WTC11 (cell line): ENCODE data around the gene NPTN. TPM values are rescaled to one million over a fixed set of nuclear protein-coding genes. Genes with fewer than 3 reads are reported as not detected.
A peak's percentile ranks its signal among the peaks of the same experiment; 100 is the strongest.

ENCODE experiments used
- ATAC-seq: fragments of 200-7000 bp; cut with Tn5 transposase; 2 replicates; pipeline ENCODE4 v1.10.0; 2021; ENCODE audit warnings: mild to moderate bottlenecking, moderate library complexity
- CTCF ChIA-PET: fragments of 300-600 bp; sonication (Branson Sonifier 250); formaldehyde crosslinking; loops from one replicate; lab custom pipeline; 2021; ENCODE audit warnings: antibody characterized with exemption; lab: Charles Lee
- POLR2A ChIA-PET: fragments of 350-600 bp; sonication (Branson Sonifier 250); formaldehyde crosslinking; loops from one replicate; lab custom pipeline; 2021; ENCODE audit warnings: antibody characterized with exemption; lab: Charles Lee
- DNase-seq: peaks from one replicate; pipeline ENCODE4 v3.0.0; 2021; ENCODE audit warnings: low spot score
- H3K27ac Mint-ChIP-seq: 2 replicates; pipeline ENCODE4 v1.8.0; 2021; ENCODE audit warnings: mixed read lengths
- H3K27me3 Mint-ChIP-seq: 2 replicates; pipeline ENCODE4 v1.8.0; 2021; ENCODE audit warnings: low read depth, mild to moderate bottlenecking, moderate library complexity, mixed read lengths
- H3K36me3 Mint-ChIP-seq: 2 replicates; pipeline ENCODE4 v1.8.0; 2021; ENCODE audit warnings: mixed read lengths
- H3K4me1 Mint-ChIP-seq: 2 replicates; pipeline ENCODE4 v1.8.0; 2022; ENCODE audit warnings: mixed read lengths
- H3K4me3 Mint-ChIP-seq: 2 replicates; pipeline ENCODE4 v1.8.0; 2021; ENCODE audit warnings: mild to moderate bottlenecking, moderate library complexity, mixed read lengths
- H3K9me3 Mint-ChIP-seq: 2 replicates; pipeline ENCODE4 v1.8.0; 2021; ENCODE audit warnings: mixed read lengths
- CBFB ChIP-seq: sonication (generic); formaldehyde crosslinking; IDR thresholded peaks from 2 replicates; pipeline ENCODE4 v1.8.1; 2022; ENCODE audit warnings: mild to moderate bottlenecking, low read depth, missing genetic modification reagents
- CTCF ChIP-seq: fragments of 200-600 bp; IDR thresholded peaks from 2 replicates; pipeline ENCODE4 v1.8.0; 2022; ENCODE audit warnings: antibody characterized with exemption
- FOXK1 ChIP-seq: sonication (generic); formaldehyde crosslinking; IDR thresholded peaks from 2 replicates; pipeline ENCODE4 v1.8.0; 2022; ENCODE audit warnings: mild to moderate bottlenecking, moderate library complexity, missing genetic modification reagents
- FOXP1 ChIP-seq: sonication (generic); formaldehyde crosslinking; IDR thresholded peaks from 2 replicates; pipeline ENCODE4 v1.8.0; 2022; ENCODE audit warnings: missing genetic modification reagents, mild to moderate bottlenecking, moderate library complexity, borderline replicate concordance
- HMGA2 ChIP-seq: fragments of 250-450 bp; sonication (Bioruptor Pico); IDR thresholded peaks from 2 replicates; pipeline ENCODE4 v1.4.0; 2021; ENCODE audit warnings: mild to moderate bottlenecking, moderate library complexity
- MXD4 ChIP-seq: fragments of 250-450 bp; sonication (Bioruptor Pico); IDR thresholded peaks from 2 replicates; pipeline ENCODE4 v1.8.0; 2021; ENCODE audit warnings: mild to moderate bottlenecking, moderate library complexity, borderline replicate concordance
- MYBL2 ChIP-seq: sonication (generic); formaldehyde crosslinking; IDR thresholded peaks from 2 replicates; pipeline ENCODE4 v1.8.1; 2023; ENCODE audit warnings: mild to moderate bottlenecking, moderate library complexity, missing genetic modification reagents
- NR2C2 ChIP-seq: sonication (generic); formaldehyde crosslinking; IDR thresholded peaks from 2 replicates; pipeline ENCODE4 v1.8.0; 2022; ENCODE audit warnings: mild to moderate bottlenecking, missing genetic modification reagents
- OVOL2 ChIP-seq: fragments of 250-450 bp; sonication (Bioruptor Pico); IDR thresholded peaks from 2 replicates; pipeline ENCODE4 v1.9.0; 2021; ENCODE audit warnings: mild to moderate bottlenecking, borderline replicate concordance
- PREB ChIP-seq: sonication (generic); formaldehyde crosslinking; IDR thresholded peaks from 2 replicates; pipeline ENCODE4 v1.8.1; 2022; ENCODE audit warnings: mild to moderate bottlenecking, missing genetic modification reagents, moderate library complexity, borderline replicate concordance
- RELA ChIP-seq: sonication (generic); formaldehyde crosslinking; IDR thresholded peaks from 2 replicates; pipeline ENCODE4 v1.8.1; 2022; ENCODE audit warnings: missing genetic modification reagents, mild to moderate bottlenecking, borderline replicate concordance
- TCF7 ChIP-seq: sonication (generic); formaldehyde crosslinking; IDR thresholded peaks from 2 replicates; pipeline ENCODE4 v1.8.0; 2022; ENCODE audit warnings: mild to moderate bottlenecking, low read depth, missing genetic modification reagents, moderate library complexity
- TEAD4 ChIP-seq: sonication (generic); formaldehyde crosslinking; IDR thresholded peaks from 2 replicates; pipeline ENCODE4 v1.8.0; 2022; ENCODE audit warnings: mild to moderate bottlenecking, missing genetic modification reagents
- USF1 ChIP-seq: sonication (generic); formaldehyde crosslinking; IDR thresholded peaks from 2 replicates; pipeline ENCODE4 v1.8.0; 2022; ENCODE audit warnings: mild to moderate bottlenecking, missing genetic modification reagents
- USF2 ChIP-seq: sonication (generic); formaldehyde crosslinking; IDR thresholded peaks from 2 replicates; pipeline ENCODE4 v1.8.1; 2023; ENCODE audit warnings: mild to moderate bottlenecking, missing genetic modification reagents, moderate library complexity
- ZNF121 ChIP-seq: sonication (generic); formaldehyde crosslinking; IDR thresholded peaks from 2 replicates; pipeline ENCODE4 v1.8.0; 2023; ENCODE audit warnings: missing genetic modification reagents
- ZNF219 ChIP-seq: sonication (generic); formaldehyde crosslinking; IDR thresholded peaks from 2 replicates; pipeline ENCODE4 v1.8.0; 2023; ENCODE audit warnings: missing genetic modification reagents, mild to moderate bottlenecking, borderline replicate concordance
- total RNA-seq: library from RNA; stranded (reverse); gene quantifications from 3 replicates; pipeline ENCODE4 v1.2.3, GENCODE V29; 2021
- TF ChIP-seq, protein P1 (sequence below): sonication (generic); formaldehyde crosslinking; IDR thresholded peaks from 2 replicates; pipeline ENCODE4 v1.8.1; 2023; ENCODE audit warnings: mild to moderate bottlenecking, moderate library complexity, missing genetic modification reagents
- TF ChIP-seq, protein P2 (sequence below): sonication (generic); formaldehyde crosslinking; IDR thresholded peaks from 2 replicates; pipeline ENCODE4 v1.8.0; 2022; ENCODE audit warnings: mild to moderate bottlenecking, missing genetic modification reagents

The NPTN gene
- total RNA-seq, 1 experiment from 2014 or later, result 116 TPM

DNA sequence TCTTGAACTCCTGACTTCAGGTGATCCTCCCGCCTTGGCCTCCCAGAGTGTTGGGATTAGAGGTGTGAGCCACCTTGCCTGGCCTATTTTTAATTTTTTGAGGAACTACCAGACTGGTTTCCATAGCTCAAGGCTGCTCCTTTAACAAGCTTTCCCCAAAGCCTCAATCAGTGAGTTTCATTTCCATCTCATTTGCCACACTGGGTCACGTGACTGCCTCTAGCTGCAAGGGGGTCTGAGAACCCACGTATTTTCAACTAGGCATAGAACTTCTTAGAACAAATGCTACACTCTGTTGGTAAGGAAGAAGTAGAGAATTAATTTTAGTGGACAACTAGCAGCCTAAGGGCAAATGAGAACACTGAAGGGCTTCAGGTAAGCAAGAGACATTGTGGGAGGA is 47.9 kb upstream of the NPTN start:
- no peaks in the 10 kb centered on the region for H3K36me3 Mint-ChIP-seq
- no peaks in the 10 kb centered on the region for H3K9me3 Mint-ChIP-seq
- peaks cover 23% of the 10 kb centered on the region for H3K4me1 Mint-ChIP-seq
- TF ChIP-seq CBFB (CRISPR knock-in tag) (no peak), TEAD4 (CRISPR knock-in tag) (no peak), USF2 (CRISPR knock-in tag) (peak; percentile 73), OVOL2 (no peak), USF1 (CRISPR knock-in tag) (peak; percentile 64; the same call in 1 of the 2 replicates)
- TF ChIP-seq, all 79 proteins: peak for 2
- no peak for DNase-seq
- POLR2A ChIA-PET, result no interaction called here
- CTCF ChIA-PET, result interaction anchor here (0.7 to 5.3 kb wide), 3 partner anchors 11 to 45 kb away, joined by 3 to 98 read pairs (median 10); no protein-coding TSS in a partner anchor
- Mint-ChIP-seq H3K27ac (no peak overlapping the region), H3K27me3 (no peaks in the 10 kb centered on the region), H3K4me3 (no peak overlapping the region)
- ATAC-seq, result no peak

DNA sequence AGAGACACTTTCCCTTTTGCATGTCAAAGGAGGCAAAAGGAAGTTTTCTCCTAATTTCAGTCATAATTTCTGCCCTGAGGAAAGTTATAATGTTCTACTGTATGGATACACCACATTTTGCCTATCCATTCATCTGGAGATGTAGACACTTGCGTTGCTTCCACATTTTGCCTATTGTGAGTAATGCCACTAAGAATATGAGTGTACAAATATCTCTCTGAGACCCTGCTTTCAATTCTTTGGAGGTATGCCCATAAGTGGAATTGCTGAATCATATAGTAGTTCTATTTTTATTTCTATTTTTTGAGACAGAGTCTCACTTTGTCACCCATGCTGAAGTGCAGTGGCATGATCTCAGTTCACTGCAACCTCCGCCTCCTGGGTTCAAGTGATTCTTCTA is 47.4 kb upstream of the NPTN start:
- ChIA-PET POLR2A (no interaction called here), CTCF (interaction anchor here (2.6 to 5.3 kb wide), 2 partner anchors 11 to 18 kb away, joined by 10 to 98 read pairs; no protein-coding TSS in a partner anchor)

DNA sequence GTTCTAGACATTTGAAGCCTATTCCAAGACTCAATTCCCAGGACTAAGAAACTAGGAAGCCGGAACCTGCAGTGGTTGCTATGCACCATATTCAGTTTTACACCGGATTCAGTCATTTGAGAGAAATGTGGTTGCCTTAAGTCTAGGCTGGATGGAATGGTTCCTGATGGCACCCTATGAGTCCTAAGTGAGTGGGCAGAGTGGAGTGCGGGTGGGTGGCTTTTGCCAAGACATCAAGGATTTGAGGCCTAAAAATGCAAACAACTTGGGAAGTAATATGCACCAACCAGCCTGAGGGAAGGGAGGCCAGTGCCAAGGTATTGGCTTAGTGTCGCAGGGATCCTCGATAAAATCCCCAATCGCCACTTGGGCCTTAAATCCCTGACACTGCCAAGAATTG is 46.8 kb upstream of the NPTN start:
- DNase-seq, result no peak
- Mint-ChIP-seq H3K4me3 (no peak overlapping the region), H3K9me3 (no peaks in the 10 kb centered on the region), H3K36me3 (no peaks in the 10 kb centered on the region), H3K27me3 (no peaks in the 10 kb centered on the region), H3K27ac (no peak overlapping the region), H3K4me1 (peaks cover 12% of the 10 kb centered on the region)
- ATAC-seq, result no peak
- ChIA-PET POLR2A (no interaction called here), CTCF (interaction anchor here (1.0 to 5.3 kb wide), 5 partner anchors 8 to 45 kb away, joined by 4 to 98 read pairs (median 13); partner anchors contain the start of gene NPTN)
- TF ChIP-seq ZNF219 (CRISPR knock-in tag) (no peak), CBFB (CRISPR knock-in tag) (no peak)

More for the DNA sequence above, 47.4 kb upstream of the NPTN start:
- Mint-ChIP-seq H3K36me3 (no peaks in the 10 kb centered on the region), H3K4me3 (no peak overlapping the region), H3K27me3 (no peaks in the 10 kb centered on the region), H3K9me3 (no peaks in the 10 kb centered on the region), H3K27ac (no peak overlapping the region), H3K4me1 (peaks cover 17% of the 10 kb centered on the region)
- TF ChIP-seq, protein P1, sequence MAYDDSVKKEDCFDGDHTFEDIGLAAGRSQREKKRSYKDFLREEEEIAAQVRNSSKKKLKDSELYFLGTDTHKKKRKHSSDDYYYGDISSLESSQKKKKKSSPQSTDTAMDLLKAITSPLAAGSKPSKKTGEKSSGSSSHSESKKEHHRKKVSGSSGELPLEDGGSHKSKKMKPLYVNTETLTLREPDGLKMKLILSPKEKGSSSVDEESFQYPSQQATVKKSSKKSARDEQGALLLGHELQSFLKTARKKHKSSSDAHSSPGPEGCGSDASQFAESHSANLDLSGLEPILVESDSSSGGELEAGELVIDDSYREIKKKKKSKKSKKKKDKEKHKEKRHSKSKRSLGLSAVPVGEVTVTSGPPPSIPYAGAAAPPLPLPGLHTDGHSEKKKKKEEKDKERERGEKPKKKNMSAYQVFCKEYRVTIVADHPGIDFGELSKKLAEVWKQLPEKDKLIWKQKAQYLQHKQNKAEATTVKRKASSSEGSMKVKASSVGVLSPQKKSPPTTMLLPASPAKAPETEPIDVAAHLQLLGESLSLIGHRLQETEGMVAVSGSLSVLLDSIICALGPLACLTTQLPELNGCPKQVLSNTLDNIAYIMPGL (CRISPR knock-in tag), result no peak
- no peak for TF ChIP-seq MXD4 (CRISPR knock-in tag)
- TF ChIP-seq ZNF121 (CRISPR knock-in tag), result no peak
- no peak for TF ChIP-seq FOXK1 (CRISPR knock-in tag)
- no peak for ATAC-seq
- DNase-seq, result no peak

GRCh38 chr15:73679180-73679579 is 46.0 kb upstream of the NPTN start:
- CTCF ChIA-PET, result interaction anchor here (1.0 to 5.3 kb wide), 7 partner anchors 9 to 44 kb away, joined by 3 to 98 read pairs (median 4); partner anchors contain the start of gene NPTN
- no peaks in the 10 kb centered on the region for H3K27me3 Mint-ChIP-seq
- H3K9me3 Mint-ChIP-seq, result no peaks in the 10 kb centered on the region
- DNase-seq (no peak), ATAC-seq (peak; percentile 16)
- POLR2A ChIA-PET, result no interaction called here
- no peaks in the 10 kb centered on the region for H3K36me3 Mint-ChIP-seq
- H3K4me3 Mint-ChIP-seq, result no peak overlapping the region
- 0 out of 2 replicates have a peak overlapping the region, but pooled peaks have one; percentile 10 for H3K27ac Mint-ChIP-seq
- peaks cover 12% of the 10 kb centered on the region for H3K4me1 Mint-ChIP-seq
- TF ChIP-seq HMGA2 (CRISPR knock-in tag) (no peak), RELA (CRISPR knock-in tag) (no peak), NR2C2 (CRISPR knock-in tag) (no peak), USF2 (CRISPR knock-in tag) (no peak), PREB (CRISPR knock-in tag) (no peak), TCF7 (CRISPR knock-in tag) (no peak), CTCF (no peak), FOXP1 (CRISPR knock-in tag) (no peak), MYBL2 (no peak), MXD4 (CRISPR knock-in tag) (no peak)
- TF ChIP-seq, protein P2, sequence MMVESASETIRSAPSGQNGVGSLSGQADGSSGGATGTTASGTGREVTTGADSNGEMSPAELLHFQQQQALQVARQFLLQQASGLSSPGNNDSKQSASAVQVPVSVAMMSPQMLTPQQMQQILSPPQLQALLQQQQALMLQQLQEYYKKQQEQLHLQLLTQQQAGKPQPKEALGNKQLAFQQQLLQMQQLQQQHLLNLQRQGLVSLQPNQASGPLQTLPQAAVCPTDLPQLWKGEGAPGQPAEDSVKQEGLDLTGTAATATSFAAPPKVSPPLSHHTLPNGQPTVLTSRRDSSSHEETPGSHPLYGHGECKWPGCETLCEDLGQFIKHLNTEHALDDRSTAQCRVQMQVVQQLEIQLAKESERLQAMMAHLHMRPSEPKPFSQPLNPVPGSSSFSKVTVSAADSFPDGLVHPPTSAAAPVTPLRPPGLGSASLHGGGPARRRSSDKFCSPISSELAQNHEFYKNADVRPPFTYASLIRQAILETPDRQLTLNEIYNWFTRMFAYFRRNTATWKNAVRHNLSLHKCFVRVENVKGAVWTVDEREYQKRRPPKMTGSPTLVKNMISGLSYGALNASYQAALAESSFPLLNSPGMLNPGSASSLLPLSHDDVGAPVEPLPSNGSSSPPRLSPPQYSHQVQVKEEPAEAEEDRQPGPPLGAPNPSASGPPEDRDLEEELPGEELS (CRISPR knock-in tag), result no peak
